GM21528 (cell line): ENCODE data around the gene IGFL1.
"Not testable (repeated sequence)": the region's sequence is repeated elsewhere in the genome, so short reads cannot be mapped to it uniquely, and the experiment has no call there.

Source experiments
- ATAC-seq: cut with Tn5 transposase; IDR thresholded peaks from one replicate; pipeline ENCODE4 v1.9.1; 2021; ENCODE audit warnings: mild to moderate bottlenecking, moderate library complexity; ENCODE audit not compliant: unreplicated experiment, low FRiP score

Gene IGFL1

DNA sequence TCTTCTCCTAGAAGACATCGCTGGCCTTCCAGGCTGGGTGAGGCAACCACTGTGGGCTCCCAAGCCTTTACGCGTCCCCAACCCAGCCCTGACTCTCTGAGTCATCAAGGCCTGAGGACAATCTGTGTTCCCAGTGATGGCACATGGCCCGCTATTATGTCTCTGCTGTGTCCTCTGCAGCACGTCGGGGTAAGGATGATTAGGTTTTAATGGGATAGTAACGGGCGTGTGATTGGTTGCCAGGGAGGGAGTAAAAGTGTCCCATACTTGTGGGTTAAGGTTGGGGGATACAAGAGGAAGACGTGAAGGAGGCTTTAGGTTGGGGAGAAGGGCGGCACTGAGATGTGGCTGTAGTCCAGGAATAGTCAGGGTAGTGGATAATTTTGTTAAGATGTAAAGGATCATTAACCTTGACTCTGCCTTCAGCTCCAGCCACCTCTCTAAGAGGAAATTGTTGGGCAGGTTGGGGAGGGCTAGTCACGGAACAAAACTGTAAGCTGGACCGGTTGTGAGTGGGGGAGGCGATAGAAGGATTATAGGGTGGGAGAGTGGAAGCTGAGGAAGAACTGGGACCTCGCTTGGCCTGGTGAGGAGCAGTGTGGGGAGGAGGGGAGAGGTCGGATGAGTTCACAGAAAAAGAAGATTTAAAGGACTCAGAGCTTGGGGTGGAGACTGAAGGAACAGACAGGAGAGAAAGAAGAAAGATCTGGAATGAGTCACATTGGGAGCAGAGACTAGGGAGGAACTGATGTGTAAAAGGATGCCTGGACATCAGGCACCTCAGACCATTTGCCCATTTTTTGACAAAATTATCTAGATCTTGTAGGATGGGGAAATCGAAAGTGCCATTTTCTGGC is 27.9 kb upstream of the IGFL1 start:
- ATAC-seq = no peak

DNA sequence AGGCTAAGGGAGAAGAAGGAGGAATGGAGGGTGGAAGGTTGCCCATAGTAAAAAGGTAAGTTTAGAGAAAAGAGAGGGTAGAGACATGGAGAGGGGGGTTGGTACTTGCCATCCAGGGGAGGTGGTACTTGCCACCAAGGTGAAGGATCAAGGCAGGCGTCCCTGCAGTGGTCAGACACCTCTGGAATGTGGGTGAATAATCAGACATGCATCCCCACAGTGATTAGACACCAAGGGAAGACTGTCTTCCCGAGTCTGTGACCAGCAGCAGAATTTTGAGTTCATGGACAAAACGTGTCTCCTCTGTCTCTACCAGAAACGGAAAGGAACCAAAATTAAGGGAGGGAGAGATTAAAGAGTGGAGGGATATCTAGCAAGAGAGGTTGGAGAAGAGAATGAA is 27.1 kb upstream of the IGFL1 start:
- no peak for ATAC-seq

DNA sequence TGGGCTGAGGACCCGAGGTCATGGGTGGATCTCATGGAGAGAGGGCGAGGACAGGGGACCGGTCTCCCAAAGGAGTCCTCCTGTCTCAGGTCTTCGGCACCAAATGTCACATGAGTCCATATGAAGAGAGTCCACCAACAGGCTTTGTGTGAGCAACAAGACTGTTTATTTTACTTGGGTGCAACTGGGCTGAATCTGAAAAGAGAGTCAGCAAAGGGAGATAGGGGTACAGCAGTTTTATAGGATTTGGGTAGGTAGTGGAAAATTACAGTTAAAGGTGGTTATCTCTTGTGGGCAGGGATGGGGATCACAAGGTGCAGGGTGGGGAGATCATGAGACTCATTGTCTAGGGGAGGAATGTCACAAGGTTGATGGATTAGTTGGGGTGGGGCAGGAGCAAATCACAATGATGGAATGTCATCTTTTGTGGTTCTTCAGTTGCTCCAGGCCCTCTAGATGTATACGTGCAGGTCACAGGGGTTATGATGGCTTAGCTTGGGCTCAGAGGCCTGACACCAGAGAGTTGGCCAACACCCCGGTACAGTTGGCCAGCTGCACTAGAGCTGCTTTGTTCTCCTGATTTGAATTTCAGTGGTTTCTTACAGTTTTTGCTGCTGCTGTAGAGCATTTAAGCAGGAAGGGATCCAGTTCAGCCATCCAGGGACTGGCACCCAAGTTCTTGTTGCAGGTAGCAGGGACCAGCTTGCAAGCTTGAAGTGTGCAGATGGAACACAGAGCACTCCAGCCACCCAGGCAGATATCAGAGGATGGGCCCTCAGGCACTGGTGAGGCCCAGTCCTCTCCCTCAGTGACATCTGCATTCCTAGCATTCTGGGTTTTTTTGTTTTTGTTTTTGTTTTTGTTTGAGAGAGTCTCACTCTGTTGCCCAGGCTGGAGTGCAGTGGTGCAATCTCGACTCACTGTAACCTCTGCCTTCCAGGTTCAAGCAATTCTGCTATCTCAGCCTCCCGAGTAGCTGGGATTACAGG is 26.4 kb upstream of the IGFL1 start:
- ATAC-seq = no peak

DNA sequence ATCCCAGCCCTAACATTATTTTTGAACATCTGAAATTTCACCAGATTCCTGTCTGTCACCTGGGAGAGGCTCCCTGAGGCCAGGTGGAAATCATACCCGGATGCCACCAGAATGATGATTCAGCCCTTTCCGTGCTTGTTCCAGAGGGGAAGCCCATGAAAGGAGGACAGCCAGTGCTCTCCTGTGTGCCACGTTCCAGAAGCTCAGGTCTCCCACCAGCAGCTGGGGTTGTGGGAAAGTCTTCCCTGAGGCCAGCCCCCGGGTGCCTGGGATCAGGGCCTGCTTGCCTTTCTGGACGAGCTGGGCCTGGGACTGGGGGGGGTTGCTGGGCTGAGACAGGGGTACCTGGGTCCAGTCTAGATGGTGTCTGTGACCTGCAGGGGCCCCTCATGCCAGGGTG is 25.5 kb upstream of the IGFL1 start:
- no peak for ATAC-seq

DNA sequence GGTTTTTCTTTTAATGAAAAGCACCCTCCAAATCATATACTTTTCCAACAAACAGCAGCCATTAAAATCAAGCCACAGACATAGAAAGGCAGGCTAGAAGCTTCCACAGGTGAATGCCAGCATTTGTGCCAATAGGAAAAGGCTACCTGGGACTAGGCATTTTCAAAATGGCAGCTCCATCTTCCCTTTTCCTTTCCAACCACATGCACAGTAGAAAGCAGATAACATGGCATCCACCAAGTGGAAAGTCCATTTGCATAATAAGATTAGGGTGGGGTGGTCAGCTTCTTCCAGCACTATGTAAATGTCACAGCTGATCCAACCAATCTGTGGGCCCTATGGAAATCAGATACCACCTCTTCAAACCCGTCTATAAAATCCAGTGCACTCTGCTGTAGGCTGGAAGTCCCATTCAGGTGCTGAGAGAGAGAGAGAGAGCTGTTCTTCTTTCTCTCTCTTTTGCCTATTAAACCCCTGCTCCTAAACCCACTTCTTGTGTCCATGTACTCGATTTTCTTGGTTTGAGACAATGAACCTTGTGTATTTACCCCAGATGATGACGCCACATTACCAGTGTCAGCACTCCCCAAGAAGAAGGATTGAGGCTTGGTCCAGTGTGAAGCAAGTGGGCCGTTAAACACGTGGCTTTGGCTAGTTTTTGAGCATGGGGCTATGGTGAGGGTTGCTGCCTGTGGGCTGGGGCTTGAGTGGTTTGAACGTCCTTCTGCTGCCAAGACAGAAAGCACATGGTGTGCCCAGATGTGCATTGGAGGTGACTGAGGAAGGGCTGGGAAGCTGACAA is 24.2 kb upstream of the IGFL1 start:
- no peak for ATAC-seq

DNA sequence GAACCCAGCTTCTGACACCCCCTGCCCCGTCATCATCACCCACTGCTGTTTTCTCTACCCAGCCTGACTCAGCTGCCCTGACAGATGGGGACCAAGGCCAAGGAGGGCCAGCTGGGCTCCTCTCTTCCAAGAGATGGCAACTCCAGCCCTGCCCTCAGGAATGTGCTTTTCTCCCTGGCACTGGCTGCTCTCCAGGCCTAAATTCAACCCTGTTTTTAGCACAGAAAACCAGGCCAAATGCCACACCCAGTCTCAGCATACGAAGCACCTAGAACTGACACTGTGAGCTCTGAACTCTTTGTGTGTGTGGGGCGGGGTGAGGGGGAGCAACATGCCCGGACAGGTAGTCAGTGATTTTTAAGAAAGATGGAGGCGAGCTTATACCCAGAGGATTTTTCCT is 23.4 kb upstream of the IGFL1 start:
- no peak for ATAC-seq

DNA sequence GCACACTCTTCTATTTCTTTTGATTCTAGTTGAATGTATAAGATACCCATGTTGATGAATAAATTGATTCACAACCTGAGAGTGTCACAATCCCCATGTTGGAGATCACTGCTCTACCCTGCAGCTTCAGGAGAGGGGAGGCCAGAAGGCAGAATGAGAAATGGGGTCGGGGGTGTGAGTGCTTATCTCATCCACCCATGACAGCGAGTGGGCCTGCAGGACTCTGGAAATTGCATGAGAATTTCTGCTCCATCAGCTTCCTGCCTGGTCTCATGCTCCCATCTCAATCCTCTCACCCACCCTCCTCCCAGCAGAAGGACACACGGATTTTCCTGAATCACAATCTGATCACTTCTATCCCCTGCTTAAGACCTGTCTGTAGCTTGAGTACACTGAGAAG is 22.9 kb upstream of the IGFL1 start:
- no peak for ATAC-seq

DNA sequence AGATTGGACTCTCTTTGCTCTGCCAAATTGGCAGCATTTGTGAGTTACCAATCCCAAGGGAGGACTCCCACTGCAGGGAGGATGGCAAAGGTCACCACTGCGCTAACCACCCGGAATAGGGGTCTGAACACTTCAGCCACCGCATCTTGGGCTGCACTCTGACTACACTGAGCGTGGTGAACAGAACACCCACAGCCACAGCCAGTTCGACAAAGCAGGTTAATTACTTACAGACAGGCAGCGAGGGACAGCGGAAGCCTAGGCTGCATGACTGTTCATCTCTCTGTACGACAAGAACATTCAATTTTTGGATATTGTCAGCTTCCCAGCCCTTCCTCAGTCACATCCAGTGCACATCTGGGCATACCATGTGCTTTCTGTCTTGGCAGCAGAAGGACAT is 21.7 kb upstream of the IGFL1 start:
- ATAC-seq = not testable (repeated sequence)

DNA sequence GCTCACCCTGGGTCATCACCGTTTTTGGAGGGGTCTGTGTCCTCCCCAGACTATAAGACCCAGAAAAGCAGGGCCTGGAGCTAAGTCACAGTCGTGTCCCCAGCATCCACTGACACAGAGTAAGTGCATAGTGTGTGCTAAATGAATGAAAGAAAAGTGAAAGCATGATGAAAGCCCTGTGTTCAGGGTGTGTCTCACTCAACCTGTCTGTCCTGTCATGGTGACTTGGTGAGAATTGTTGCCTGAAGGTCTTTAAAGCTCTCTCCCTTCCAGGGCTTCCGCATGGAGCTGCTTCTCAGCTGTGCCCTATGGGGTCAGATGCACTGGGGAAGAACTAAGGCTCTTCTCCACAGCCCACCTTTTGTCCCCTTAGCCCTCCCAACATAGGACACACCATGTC is 20.5 kb upstream of the IGFL1 start:
- ATAC-seq = no peak

DNA sequence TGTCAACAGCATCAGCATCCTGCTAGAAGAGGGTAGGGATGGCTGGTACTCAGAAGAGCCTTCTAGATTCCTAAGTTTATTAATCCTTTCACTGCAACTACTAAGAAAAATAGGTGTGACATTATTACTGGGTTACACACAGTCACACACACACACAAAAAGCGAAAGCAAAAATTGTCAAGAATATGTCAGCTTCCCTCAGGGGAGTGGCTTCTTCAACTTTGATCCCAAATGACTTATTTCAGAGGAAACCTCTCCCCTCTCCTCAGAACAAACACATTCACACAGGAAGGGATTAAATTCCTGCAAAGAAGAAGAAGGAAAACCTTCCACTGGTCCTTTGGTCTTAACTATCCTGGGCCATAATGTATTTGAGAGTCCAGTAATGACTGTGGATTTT is 20.1 kb upstream of the IGFL1 start:
- no peak for ATAC-seq

DNA sequence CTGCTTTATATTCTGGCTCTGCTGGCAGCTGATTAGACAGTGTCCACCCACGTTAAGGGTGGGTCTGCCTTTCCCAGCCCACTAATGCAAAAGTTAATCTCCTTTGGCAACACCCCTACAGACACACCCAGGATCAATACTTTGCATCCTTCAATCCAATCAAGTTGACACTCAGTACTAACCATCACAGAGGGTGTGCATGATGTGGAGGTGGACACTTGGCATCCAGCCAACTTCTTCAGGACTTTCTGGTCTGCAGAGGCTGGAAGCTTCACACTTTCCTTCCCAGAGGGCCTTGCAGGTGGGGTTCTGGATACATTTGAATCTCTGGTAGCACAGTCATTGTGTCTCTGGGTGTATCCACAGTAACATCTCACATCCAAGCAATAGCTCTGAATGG is 18.9 kb upstream of the IGFL1 start:
- no peak for ATAC-seq

DNA sequence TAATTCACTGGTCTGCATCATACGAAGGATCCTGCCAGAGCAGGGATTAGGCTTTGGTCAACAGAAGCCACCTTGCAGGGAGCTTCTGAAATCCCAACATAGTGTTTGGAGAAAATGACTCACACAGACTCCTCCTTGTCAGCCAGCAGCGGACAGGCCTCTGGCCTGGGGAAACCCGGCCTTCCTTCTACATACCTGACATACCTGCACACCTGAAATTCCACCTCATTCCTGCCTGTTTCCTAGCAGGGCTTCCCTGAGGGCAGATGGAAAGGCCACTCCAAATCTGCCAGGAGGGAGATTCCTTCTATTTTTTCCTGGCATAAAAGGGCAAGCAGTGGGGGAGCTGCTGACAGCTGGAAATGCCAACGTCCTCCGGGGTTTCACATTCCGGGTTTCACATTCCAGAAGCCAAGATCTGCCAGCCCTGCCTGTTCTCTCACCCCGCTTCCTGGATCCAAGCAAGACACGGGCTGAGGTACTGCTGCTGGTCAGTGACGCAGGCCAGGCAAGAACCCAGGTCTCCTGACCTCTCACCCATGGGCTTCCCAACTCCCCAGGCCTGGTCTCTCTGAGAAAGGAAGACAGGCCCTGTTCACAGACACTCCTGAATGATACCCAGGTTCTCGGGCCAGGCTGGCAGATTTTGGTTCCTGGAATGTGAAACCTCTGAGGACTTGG is 18.2 kb upstream of the IGFL1 start:
- ATAC-seq = no peak

DNA sequence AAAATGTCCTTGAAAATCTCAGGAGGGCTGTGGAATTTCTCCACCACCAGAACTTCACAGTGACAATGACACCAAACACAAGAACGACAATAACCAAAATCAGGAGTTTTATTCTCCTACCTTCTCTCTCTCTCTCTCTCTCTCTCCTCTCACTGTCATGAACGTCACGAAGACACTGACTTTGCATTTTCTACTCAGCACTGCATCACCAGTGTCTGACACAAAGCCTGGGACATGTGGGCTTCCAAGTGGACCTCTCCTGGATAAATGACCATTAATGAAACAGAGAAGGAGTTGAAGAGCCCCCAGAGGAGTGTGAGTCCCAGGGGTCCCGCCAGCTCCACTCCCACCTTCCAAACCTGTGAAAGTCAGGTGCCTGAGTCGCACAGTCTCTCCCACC is 16.9 kb upstream of the IGFL1 start:
- ATAC-seq = not testable (repeated sequence)

DNA sequence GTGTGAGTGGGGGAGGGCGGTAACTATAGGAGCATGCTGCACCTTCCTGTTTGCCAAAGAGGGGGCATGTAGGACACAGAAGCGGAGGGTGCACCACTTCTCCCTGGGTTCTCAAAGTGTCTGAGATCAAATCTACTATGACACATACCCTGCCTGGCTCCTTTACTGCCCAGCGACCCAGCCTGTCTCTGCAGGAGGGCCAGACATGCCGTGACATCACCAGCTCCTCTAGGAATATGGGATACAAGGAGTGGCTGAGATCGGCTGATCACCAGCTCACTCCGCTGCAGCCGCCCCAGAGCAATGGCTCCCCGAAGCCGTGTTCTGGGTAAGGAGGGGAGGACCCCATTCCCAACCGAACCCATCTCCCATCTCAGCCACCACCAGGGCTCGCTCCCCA is 16.4 kb upstream of the IGFL1 start:
- ATAC-seq = no peak

DNA sequence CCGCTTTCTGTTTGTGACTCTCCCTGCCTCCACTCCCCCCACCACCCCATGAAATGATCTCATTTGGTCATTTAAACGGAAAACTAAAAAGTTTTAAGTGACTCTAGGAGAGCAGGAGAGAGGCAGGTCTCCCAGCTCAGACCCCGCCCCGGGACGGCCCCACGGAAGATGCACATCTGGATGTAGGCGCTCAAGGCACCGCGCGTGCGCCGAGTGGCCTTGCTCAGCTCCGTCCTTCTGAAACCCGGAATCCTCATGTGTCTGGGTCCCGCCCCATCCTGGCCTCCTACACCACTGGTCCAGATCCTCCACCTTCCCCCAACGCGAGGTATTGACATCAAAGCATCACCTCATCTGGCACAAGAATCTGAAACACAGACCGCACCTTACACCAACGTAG is 15.7 kb upstream of the IGFL1 start:
- ATAC-seq = no peak

DNA sequence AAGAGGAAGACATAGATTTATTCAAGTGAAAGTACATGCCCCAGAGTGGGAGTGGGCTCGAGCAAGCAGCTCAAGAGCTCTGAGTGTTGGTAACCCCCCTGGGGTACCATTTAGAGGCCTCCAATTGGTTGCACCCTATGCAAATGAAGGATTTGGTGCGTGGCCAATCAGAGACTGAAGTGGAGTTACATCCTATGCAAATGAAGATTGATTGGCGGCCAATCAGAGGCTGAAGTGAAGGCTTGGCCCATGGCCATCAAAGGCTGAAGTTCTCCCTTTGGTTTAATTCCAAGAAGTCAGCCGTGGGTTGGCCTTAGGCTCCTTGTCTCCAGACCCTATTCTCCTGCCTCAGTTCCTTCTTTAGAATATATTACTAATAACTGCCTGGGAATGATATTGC is 12.9 kb upstream of the IGFL1 start:
- ATAC-seq = no peak

DNA sequence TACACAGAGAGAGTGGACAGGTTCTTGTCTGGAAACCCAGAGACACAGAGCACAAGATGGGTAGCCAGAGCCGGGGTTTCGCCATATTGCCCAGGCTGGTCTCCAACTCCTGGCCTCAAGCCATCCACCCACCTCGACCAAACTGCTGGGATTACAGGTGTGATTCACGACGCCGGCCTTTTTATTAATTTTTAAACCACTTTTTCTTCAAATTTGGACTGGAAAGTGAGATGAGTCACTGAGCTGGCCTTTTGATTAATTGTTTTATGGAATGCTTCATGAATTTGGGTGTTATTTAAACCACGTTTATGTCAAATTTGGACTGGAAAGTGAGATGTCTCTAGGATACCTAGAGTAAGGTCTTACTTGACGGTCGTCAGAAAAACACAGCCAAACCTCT is 12.1 kb upstream of the IGFL1 start:
- ATAC-seq = no peak

DNA sequence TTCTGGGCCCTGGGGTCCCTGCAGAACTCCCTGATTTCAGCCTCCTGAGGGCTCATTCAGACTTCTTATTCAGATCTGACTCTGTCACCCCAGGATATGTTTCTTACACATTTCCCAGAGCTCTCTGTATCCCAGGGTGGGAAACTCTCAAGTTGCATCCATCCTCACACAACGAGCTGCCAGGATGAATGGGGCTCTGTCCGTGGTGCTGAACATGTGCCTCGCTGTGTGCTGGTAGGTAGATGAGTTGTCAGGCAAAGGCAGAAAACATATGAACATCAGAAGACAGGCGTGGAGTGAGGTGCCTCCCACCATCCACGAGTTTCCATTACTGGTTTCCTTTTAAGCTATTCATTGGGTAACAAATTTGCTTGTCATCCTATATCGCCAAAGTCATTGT is 11.4 kb upstream of the IGFL1 start:
- no peak for ATAC-seq

DNA sequence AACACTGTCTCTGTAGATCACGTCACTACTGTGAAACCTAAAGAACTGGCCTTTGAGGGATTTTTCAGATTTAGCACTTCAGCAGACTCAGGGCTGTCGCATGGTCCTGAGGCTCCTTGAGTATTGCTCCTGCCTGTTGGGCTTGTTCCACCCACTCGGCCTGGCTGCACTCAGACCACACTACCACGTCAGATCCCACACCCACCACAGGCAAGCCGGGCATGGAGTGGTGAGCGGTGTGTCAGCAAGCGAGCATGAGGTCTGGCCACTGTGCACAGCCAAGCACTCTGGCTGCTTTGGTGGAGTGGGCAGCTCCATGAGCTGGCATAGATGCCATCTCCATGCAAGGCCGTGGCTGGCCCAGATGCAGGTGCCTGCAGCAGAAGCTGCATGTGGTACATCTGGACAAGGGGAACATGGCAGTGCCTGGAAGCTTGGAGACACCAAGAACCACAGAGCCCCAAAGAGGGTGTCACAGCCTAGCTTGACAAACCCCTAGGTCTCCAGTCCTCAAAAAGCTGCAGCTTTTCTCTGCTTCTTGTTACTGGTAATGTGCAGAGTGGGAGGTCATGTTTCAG is 9.4 kb upstream of the IGFL1 start:
- ATAC-seq = no peak

DNA sequence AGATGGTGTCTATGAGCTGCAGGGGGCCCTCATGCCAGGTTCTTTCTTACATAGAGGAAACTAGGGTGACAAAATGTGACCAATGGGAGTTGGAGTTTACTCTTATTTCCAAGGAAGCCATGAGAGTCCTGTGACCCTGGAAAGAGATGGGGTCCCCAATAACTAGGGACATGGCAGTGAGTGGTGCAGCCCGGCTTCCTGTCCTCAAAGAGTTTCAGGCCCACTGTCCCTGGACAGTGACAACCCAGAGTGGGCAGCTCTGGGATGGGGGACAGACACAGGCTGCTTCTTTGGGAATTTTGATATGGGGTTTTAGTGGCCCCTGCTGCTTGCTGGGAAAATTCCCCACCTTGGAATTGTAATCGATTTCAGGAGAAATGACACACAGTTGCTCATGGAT is 8.4 kb upstream of the IGFL1 start:
- no peak for ATAC-seq
